GM19351 (cell line): Measurements from ENCODE around the gene RSL1D1.
"Not testable (repeated sequence)": the region's sequence is repeated elsewhere in the genome, so short reads cannot be mapped to it uniquely, and the experiment has no call there.

ENCODE experiments used
- ATAC-seq: cut with Tn5 transposase; IDR thresholded peaks from one replicate; pipeline ENCODE4 v1.9.1; 2021; ENCODE audit warnings: mild to moderate bottlenecking, moderate library complexity; ENCODE audit not compliant: unreplicated experiment

The RSL1D1 gene

GRCh38 chr16:11844499-11844898, 6.8 kb downstream of the RSL1D1 start:
- no peak for ATAC-seq

GRCh38 chr16:11843861-11844260, 7.5 kb downstream of the RSL1D1 start:
- no peak for ATAC-seq

GRCh38 chr16:11843206-11843605, 8.1 kb downstream of the RSL1D1 start:
- no peak for ATAC-seq

GRCh38 chr16:11841026-11841425, 10.3 kb downstream of the RSL1D1 start:
- no peak for ATAC-seq

- ATAC-seq, result no peak
Measured at GRCh38 chr16:11836650-11837244, 14.6 kb downstream of the RSL1D1 start.

GRCh38 chr16:11835891-11836649, 15.3 kb downstream of the RSL1D1 start:
- ATAC-seq, result no peak

GRCh38 chr16:11835309-11835708, 16.0 kb downstream of the RSL1D1 start:
- ATAC-seq, result no peak

GRCh38 chr16:11833951-11834695, 17.2 kb downstream of the RSL1D1 start:
- no peak for ATAC-seq

GRCh38 chr16:11828696-11829095, 22.6 kb downstream of the RSL1D1 start:
- no peak for ATAC-seq

GRCh38 chr16:11825520-11826165, 25.7 kb downstream of the RSL1D1 start:
- not testable (repeated sequence) for ATAC-seq

- ATAC-seq, result no peak
Measured at GRCh38 chr16:11824362-11824761, 27.0 kb downstream of the RSL1D1 start.

- not testable (repeated sequence) for ATAC-seq
Measured at GRCh38 chr16:11823645-11824044, 27.7 kb downstream of the RSL1D1 start.

GRCh38 chr16:11819798-11820197, 31.5 kb downstream of the RSL1D1 start:
- ATAC-seq, result no peak

- ATAC-seq, result not testable (repeated sequence)
Measured at GRCh38 chr16:11818970-11819369, 32.4 kb downstream of the RSL1D1 start.

GRCh38 chr16:11816123-11816522, 35.2 kb downstream of the RSL1D1 start:
- no peak for ATAC-seq

- ATAC-seq, result not testable (repeated sequence)
Measured at GRCh38 chr16:11814800-11815199, 36.5 kb downstream of the RSL1D1 start.

GRCh38 chr16:11806721-11807120, 44.6 kb downstream of the RSL1D1 start:
- ATAC-seq, result no peak

- no peak for ATAC-seq
Measured at GRCh38 chr16:11805556-11805955, 45.8 kb downstream of the RSL1D1 start.

- no peak for ATAC-seq
Measured at GRCh38 chr16:11801481-11802021, 49.8 kb downstream of the RSL1D1 start.

- no peak for ATAC-seq
Measured at GRCh38 chr16:11800382-11800718, 51.0 kb downstream of the RSL1D1 start.
